Common myeloid progenitor, CD34-positive (primary cell): ENCODE data around the gene ZBTB7C.

ENCODE experiments used
- CTCF ChIA-PET: fragments of 350-600 bp; sonication (Branson Sonifier 250); formaldehyde crosslinking; loops from one replicate; lab custom pipeline; 2021; ENCODE audit warnings: antibody characterized with exemption; lab: Charles Lee
- POLR2A ChIA-PET: fragments of 350-600 bp; sonication (Branson Sonifier 250); formaldehyde crosslinking; loops from one replicate; lab custom pipeline; 2021; ENCODE audit warnings: antibody characterized with exemption; lab: Charles Lee
- DNase-seq, 3 donors: peaks; one replicate each; pipeline versions ENCODE4 v3.0.0 to v3.0.0-alpha.2; 2013
- H3K27ac ChIP-seq, 2 experiments: 1 replicate in 1 of 2; 2 replicates in 1 of 2; pipeline ENCODE4 v1.7.0; 2013; ENCODE audit warnings: inconsistent platforms in 2 of 2, low read length in 2 of 2, mild to moderate bottlenecking in 2 of 2, low read depth in 1 of 2, moderate library complexity in 1 of 2; ENCODE audit not compliant: severe bottlenecking in 2 of 2, insufficient read depth in 1 of 2, poor library complexity in 1 of 2
- H3K27me3 ChIP-seq, 5 experiments: replicated peaks in 2 of 5; 1 replicate in 3 of 5; 2 replicates in 2 of 5; pipeline versions ENCODE4 v1.6.1 to v1.7.0; 2013; ENCODE audit warnings: low read length in 4 of 5, mild to moderate bottlenecking in 2 of 5, moderate library complexity in 2 of 5, inconsistent platforms in 1 of 5; ENCODE audit not compliant: insufficient read depth in 5 of 5, control insufficient read depth in 4 of 5
- H3K36me3 ChIP-seq, 4 experiments: 1 replicate in 2 of 4; 2 replicates in 2 of 4; pipeline versions ENCODE4 v1.6.1 to v1.7.0; 2013; ENCODE audit warnings: low read length in 3 of 4, control low read depth in 1 of 4, mild to moderate bottlenecking in 1 of 4; ENCODE audit not compliant: control insufficient read depth in 4 of 4, insufficient read depth in 4 of 4
- H3K4me1 ChIP-seq, 4 experiments: 1 replicate in 3 of 4; 2 replicates in 1 of 4; pipeline versions ENCODE4 v1.6.1 to v1.7.1; 2013; ENCODE audit warnings: low read length in 3 of 4, mild to moderate bottlenecking in 3 of 4, control low read depth in 1 of 4, inconsistent platforms in 1 of 4, moderate library complexity in 1 of 4; ENCODE audit not compliant: control insufficient read depth in 4 of 4, insufficient read depth in 4 of 4; ENCODE audit errors: control extremely low read depth in 1 of 4
- H3K4me3 ChIP-seq, 7 experiments: 1 replicate in 4 of 7; 2 replicates in 3 of 7; pipeline versions ENCODE4 v1.5.1 to v1.7.0; 2013; ENCODE audit warnings: mild to moderate bottlenecking in 7 of 7, low read length in 6 of 7, moderate library complexity in 6 of 7, inconsistent platforms in 2 of 7, low read depth in 2 of 7, control low read depth in 1 of 7; ENCODE audit not compliant: insufficient read depth in 4 of 7, control insufficient read depth in 1 of 7; ENCODE audit errors: extremely low read depth in 1 of 7
- H3K9me3 ChIP-seq, 5 experiments: 1 replicate in 4 of 5; 2 replicates in 1 of 5; pipeline versions ENCODE4 v1.6.1 to v1.7.1; 2013; ENCODE audit warnings: low read length in 4 of 5, mild to moderate bottlenecking in 2 of 5, inconsistent platforms in 1 of 5, low read depth in 1 of 5, moderate library complexity in 1 of 5; ENCODE audit not compliant: control insufficient read depth in 4 of 5, insufficient read depth in 2 of 5; ENCODE audit errors: control extremely low read depth in 1 of 5
- WGBS: methylation state at CpG from one replicate; pipeline ENCODE4 v1.1.5; 2013; ENCODE audit not compliant: insufficient coverage; 5-methylcytosine and 5-hydroxymethylcytosine counted together

Gene ZBTB7C

GRCh38 chr18:48338915-48339314, 70.3 kb downstream of the ZBTB7C start:
- no peaks in the 10 kb centered on the region for H3K9me3 ChIP-seq
- no peaks in the 10 kb centered on the region for H3K4me1 ChIP-seq
- DNase-seq = no peak
- H3K36me3 ChIP-seq = no peaks in the 10 kb centered on the region
- 94% methylated on average over 3 of the region's 3 CpGs for WGBS
- ChIA-PET CTCF (no interaction called here), POLR2A (no interaction called here)
- H3K4me3 ChIP-seq = no peak overlapping the region
- H3K27me3 ChIP-seq = peaks cover 0 to 15% (median 6%) of the 10 kb centered on the region in 5 experiments
- H3K27ac ChIP-seq = no peak overlapping the region

- H3K27me3 ChIP-seq = peaks cover 0 to 18% (median 12%) of the 10 kb centered on the region in 5 experiments
- H3K36me3 ChIP-seq = no peaks in the 10 kb centered on the region
- 100% methylated on average over 1 of the region's 2 CpGs for WGBS
- H3K4me3 ChIP-seq = no peak overlapping the region
- no peak for DNase-seq
- CTCF ChIA-PET = no interaction called here
- POLR2A ChIA-PET = no interaction called here
- H3K9me3 ChIP-seq = no peaks in the 10 kb centered on the region
- no peak overlapping the region for H3K27ac ChIP-seq
- no peaks in the 10 kb centered on the region for H3K4me1 ChIP-seq
These were observed 72.1 kb downstream of the ZBTB7C start for GRCh38 chr18:48337053-48337452.

GRCh38 chr18:48336332-48336731, 72.9 kb downstream of the ZBTB7C start:
- Histone ChIP-seq H3K4me1 (no peaks in the 10 kb centered on the region), H3K9me3 (no peaks in the 10 kb centered on the region), H3K27ac (no peak overlapping the region), H3K36me3 (no peaks in the 10 kb centered on the region), H3K4me3 (no peak overlapping the region), H3K27me3 (peaks cover 0 to 18% (median 16%) of the 10 kb centered on the region in 5 experiments)
- no peak for DNase-seq
- ChIA-PET POLR2A (no interaction called here), CTCF (no interaction called here)
- WGBS = 93% methylated on average over 8 of the region's 8 CpGs

- WGBS = 88% methylated on average over 4 of the region's 4 CpGs
- peaks cover 0 to 22% (median 19%) of the 10 kb centered on the region in 5 experiments for H3K27me3 ChIP-seq
- no peaks in the 10 kb centered on the region for H3K4me1 ChIP-seq
- DNase-seq = no peak
- H3K36me3 ChIP-seq = no peaks in the 10 kb centered on the region
- H3K27ac ChIP-seq = no peak overlapping the region
- POLR2A ChIA-PET = no interaction called here
- H3K9me3 ChIP-seq = no peaks in the 10 kb centered on the region
- no peak overlapping the region for H3K4me3 ChIP-seq
- CTCF ChIA-PET = no interaction called here
These were observed 73.4 kb downstream of the ZBTB7C start for GRCh38 chr18:48335829-48336228.

- Histone ChIP-seq H3K4me3 (no peak overlapping the region), H3K4me1 (no peaks in the 10 kb centered on the region), H3K27me3 (peaks cover 0 to 28% (median 18%) of the 10 kb centered on the region in 5 experiments), H3K27ac (no peak overlapping the region), H3K36me3 (no peaks in the 10 kb centered on the region), H3K9me3 (no peaks in the 10 kb centered on the region)
- ChIA-PET CTCF (no interaction called here), POLR2A (no interaction called here)
- 100% methylated on average over 3 of the region's 3 CpGs for WGBS
- no peak for DNase-seq
These were observed 74.3 kb downstream of the ZBTB7C start for GRCh38 chr18:48334845-48335244.

- H3K36me3 ChIP-seq = no peaks in the 10 kb centered on the region
- H3K4me3 ChIP-seq = no peak overlapping the region
- no peaks in the 10 kb centered on the region for H3K4me1 ChIP-seq
- no peak for DNase-seq
- ChIA-PET CTCF (no interaction called here), POLR2A (no interaction called here)
- peaks cover 0 to 26% (median 12%) of the 10 kb centered on the region in 5 experiments for H3K27me3 ChIP-seq
- no peak overlapping the region for H3K27ac ChIP-seq
- 37% methylated on average over 4 of the region's 4 CpGs for WGBS
- no peaks in the 10 kb centered on the region for H3K9me3 ChIP-seq
These were observed 75.6 kb downstream of the ZBTB7C start for GRCh38 chr18:48333563-48333962.

GRCh38 chr18:48330016-48330991, 78.9 kb downstream of the ZBTB7C start:
- H3K4me3 ChIP-seq = no peak overlapping the region
- CTCF ChIA-PET = no interaction called here
- WGBS = 96% methylated on average over 5 of the region's 8 CpGs
- H3K27ac ChIP-seq = no peak overlapping the region
- H3K4me1 ChIP-seq = no peaks in the 10 kb centered on the region
- H3K9me3 ChIP-seq = no peaks in the 10 kb centered on the region
- H3K36me3 ChIP-seq = no peaks in the 10 kb centered on the region
- POLR2A ChIA-PET = no interaction called here
- H3K27me3 ChIP-seq = peaks cover 0 to 26% (median 12%) of the 10 kb centered on the region in 5 experiments
- no peak for DNase-seq
